Large intestine (tissue), 3 donors: ENCODE data around the gene BORCS6. TPM values are rescaled to one million over a fixed set of nuclear protein-coding genes. Genes with fewer than 3 reads are reported as not detected.

Source experiments
- DNase-seq, 2 donors: peaks; one replicate each; pipeline versions ENCODE4 v3.0.0 to v3.0.0-alpha.2; 2013
- H3K27ac ChIP-seq: one replicate; pipeline ENCODE4 v1.5.1; 2013; ENCODE audit warnings: low read length
- H3K27me3 ChIP-seq: 2 replicates; pipeline ENCODE4 v1.6.1; 2013; ENCODE audit warnings: low read length; ENCODE audit not compliant: control insufficient read depth, insufficient read depth
- H3K36me3 ChIP-seq: 2 replicates; pipeline ENCODE4 v1.6.1; 2013; ENCODE audit warnings: low read length; ENCODE audit not compliant: control insufficient read depth, insufficient read depth
- H3K4me1 ChIP-seq: one replicate; pipeline ENCODE4 v1.6.1; 2013; ENCODE audit warnings: low read length; ENCODE audit not compliant: control insufficient read depth, insufficient read depth
- H3K4me3 ChIP-seq: one replicate; pipeline ENCODE4 v1.5.1; 2013; ENCODE audit warnings: low read length
- H3K9me3 ChIP-seq: one replicate; pipeline ENCODE4 v1.6.1; 2013; ENCODE audit warnings: mild to moderate bottlenecking, low read depth, low read length, moderate library complexity; ENCODE audit not compliant: control insufficient read depth
- WGBS: methylation state at CpG from one replicate; pipeline ENCODE4 v1.1.5; 2013; ENCODE audit warnings: low lambda C conversion rate; ENCODE audit not compliant: insufficient coverage; 5-methylcytosine and 5-hydroxymethylcytosine counted together
- polyA plus RNA-seq: library from polyadenylated mRNA; unstranded; fragments of 120-200 nt; gene quantifications from one replicate; pipeline ENCODE4 v1.2.1, GENCODE V29; 2013

The BORCS6 gene
- polyA plus RNA-seq, 1 donor = 6.3 TPM

GRCh38 chr17:8161289-8162232 lies 28.4 kb downstream of the BORCS6 start:
- H3K27ac ChIP-seq = peak overlapping the region; percentile 73
- H3K36me3 ChIP-seq = peaks cover 20% of the 10 kb centered on the region
- peak overlapping the region; percentile 96 for H3K4me3 ChIP-seq
- DNase-seq = no peak
- no CpG with 5 or more reads among the region's 19 CpGs for WGBS
- no peaks in the 10 kb centered on the region for H3K9me3 ChIP-seq
- H3K4me1 ChIP-seq = peaks cover 42% of the 10 kb centered on the region
- no peaks in the 10 kb centered on the region for H3K27me3 ChIP-seq

DNA sequence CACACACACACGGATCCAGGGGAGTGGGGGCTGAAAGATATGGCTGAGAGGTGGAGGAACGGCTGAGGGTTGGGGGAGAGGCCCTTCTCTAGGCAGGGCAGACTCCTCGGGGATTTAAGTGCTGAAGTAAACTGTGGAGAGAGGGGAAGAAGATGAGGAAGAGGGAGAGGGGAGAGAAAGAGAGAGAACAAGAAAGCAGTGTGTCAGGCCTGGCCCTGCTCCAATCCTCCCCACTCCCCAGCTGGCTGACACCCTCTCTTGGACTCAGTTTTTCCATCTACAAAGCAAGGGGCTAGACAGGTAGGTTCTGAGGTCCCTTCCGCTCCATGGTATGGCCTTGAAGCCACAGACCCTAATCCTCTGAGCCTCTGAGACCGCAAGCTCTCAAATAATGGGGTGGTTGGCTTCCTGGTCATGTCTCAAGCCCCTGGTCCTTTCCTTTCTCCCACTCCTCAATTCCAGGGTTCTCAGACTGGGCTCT lies 29.2 kb downstream of the BORCS6 start:
- H3K4me1 ChIP-seq = peaks cover 44% of the 10 kb centered on the region
- no peaks in the 10 kb centered on the region for H3K9me3 ChIP-seq
- no peak overlapping the region for H3K4me3 ChIP-seq
- no peak for DNase-seq
- no CpG with 5 or more reads among the region's 5 CpGs for WGBS
- H3K36me3 ChIP-seq = peaks cover 20% of the 10 kb centered on the region
- peak overlapping the region; percentile 9 for H3K27ac ChIP-seq
- no peaks in the 10 kb centered on the region for H3K27me3 ChIP-seq

DNA sequence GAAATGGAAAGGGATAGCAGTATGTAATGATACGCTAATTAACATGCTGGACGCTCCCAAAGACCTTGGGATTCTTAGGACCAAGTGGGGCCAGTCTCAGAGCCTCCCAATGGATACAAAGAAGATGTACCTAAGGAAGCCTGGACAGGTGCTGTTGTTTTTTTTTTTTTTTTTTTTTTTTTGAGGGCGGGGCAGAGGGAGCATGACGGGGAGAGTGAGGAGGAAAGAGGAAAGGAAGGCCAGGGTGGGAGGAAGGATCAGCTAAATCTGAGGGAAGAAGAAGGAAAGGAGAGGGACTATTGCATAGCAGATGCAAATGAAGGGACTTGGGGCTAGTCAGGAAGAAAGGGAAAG lies 29.8 kb downstream of the BORCS6 start:
- Histone ChIP-seq H3K4me1 (peaks cover 50% of the 10 kb centered on the region), H3K9me3 (no peaks in the 10 kb centered on the region), H3K36me3 (peaks cover 20% of the 10 kb centered on the region), H3K4me3 (no peak overlapping the region), H3K27me3 (no peaks in the 10 kb centered on the region), H3K27ac (no peak overlapping the region)
- peak in 1 of 2 donors; percentile 1 for DNase-seq
- 75% methylated on average over 3 of the region's 4 CpGs for WGBS

- Histone ChIP-seq H3K36me3 (peaks cover 20% of the 10 kb centered on the region), H3K27me3 (no peaks in the 10 kb centered on the region), H3K4me1 (peaks cover 52% of the 10 kb centered on the region), H3K9me3 (no peaks in the 10 kb centered on the region), H3K27ac (no peak overlapping the region), H3K4me3 (no peak overlapping the region)
- no peak for DNase-seq
- WGBS = no CpG with 5 or more reads among the region's 4 CpGs
Observed at GRCh38 chr17:8159459-8160223, 30.3 kb downstream of the BORCS6 start.

- WGBS = 0% methylated on average over 1 of the region's 3 CpGs
- Histone ChIP-seq H3K27ac (peak overlapping the region; percentile 76), H3K27me3 (no peaks in the 10 kb centered on the region), H3K36me3 (peaks cover 20% of the 10 kb centered on the region), H3K4me1 (peaks cover 52% of the 10 kb centered on the region), H3K9me3 (no peaks in the 10 kb centered on the region), H3K4me3 (no peak overlapping the region)
- no peak for DNase-seq
Observed at GRCh38 chr17:8159032-8159400, 31.0 kb downstream of the BORCS6 start.

DNA sequence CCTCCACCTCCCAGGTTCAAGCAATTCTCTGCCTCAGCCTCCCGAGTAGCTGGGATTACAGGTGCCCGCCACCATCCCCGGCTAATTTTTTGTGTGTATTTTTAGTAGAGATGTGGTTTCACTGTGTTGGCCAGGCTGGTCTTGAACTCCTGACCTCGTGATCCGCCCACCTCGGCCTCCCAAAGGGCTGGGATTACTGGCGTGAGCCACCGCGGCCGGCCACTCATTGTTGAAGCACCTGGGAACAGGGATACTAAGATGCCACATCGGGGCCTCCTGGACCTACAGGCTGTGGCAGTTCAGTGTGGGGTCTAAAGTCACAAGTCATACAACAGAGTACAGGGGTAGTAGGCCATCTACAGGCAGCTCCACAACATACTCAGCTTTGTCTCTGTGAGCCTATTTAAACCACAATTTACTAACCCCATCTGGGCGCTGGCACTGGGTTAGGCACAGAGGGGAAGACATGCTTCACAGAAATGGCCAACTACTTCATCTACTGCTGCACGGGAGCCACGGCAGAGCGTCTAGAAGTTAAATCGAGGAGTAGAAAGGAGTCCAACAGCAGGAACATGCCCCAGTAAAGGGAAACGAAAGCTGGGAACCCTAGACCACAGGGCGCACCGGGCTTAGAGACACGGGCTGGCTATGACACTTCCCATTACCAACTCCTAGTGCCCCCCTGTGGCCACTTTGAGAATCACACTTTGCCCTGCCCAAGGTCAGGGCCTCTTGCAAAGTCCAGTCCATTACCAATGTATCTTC lies 31.5 kb downstream of the BORCS6 start:
- DNase-seq = peak; percentile 94 to 96
- no CpG with 5 or more reads among the region's 20 CpGs for WGBS
- no peak overlapping the region for H3K4me3 ChIP-seq
- peaks cover 20% of the 10 kb centered on the region for H3K36me3 ChIP-seq
- H3K27me3 ChIP-seq = no peaks in the 10 kb centered on the region
- H3K4me1 ChIP-seq = peaks cover 51% of the 10 kb centered on the region
- peak overlapping the region; percentile 76 for H3K27ac ChIP-seq
- H3K9me3 ChIP-seq = no peaks in the 10 kb centered on the region

- Histone ChIP-seq H3K27me3 (no peaks in the 10 kb centered on the region), H3K9me3 (no peaks in the 10 kb centered on the region), H3K36me3 (peaks cover 18% of the 10 kb centered on the region), H3K4me1 (peaks cover 60% of the 10 kb centered on the region), H3K4me3 (peak overlapping the region; percentile 79), H3K27ac (peak overlapping the region; percentile 96)
- DNase-seq = peak; percentile 100
- no CpG with 5 or more reads among the region's 59 CpGs for WGBS
Observed at GRCh38 chr17:8156246-8156992, 33.6 kb downstream of the BORCS6 start.

DNA sequence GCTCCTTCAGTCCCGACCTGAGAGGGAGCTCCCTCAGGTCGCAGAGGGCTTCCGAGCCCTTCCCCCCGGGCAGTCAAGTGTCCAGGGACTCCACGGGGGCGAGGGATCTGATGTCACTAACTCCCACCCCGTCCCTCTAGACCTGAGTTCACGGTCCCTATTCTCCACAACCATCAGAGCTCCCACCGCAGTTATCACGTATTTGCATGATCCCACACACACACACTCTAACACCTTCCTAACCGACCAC lies 34.1 kb downstream of the BORCS6 start:
- DNase-seq = no peak
- Histone ChIP-seq H3K27me3 (no peaks in the 10 kb centered on the region), H3K4me3 (peak overlapping the region; percentile 79), H3K36me3 (peaks cover 14% of the 10 kb centered on the region), H3K27ac (peak overlapping the region; percentile 89), H3K4me1 (peaks cover 58% of the 10 kb centered on the region), H3K9me3 (no peaks in the 10 kb centered on the region)
- WGBS = no CpG with 5 or more reads among the region's 11 CpGs

DNA sequence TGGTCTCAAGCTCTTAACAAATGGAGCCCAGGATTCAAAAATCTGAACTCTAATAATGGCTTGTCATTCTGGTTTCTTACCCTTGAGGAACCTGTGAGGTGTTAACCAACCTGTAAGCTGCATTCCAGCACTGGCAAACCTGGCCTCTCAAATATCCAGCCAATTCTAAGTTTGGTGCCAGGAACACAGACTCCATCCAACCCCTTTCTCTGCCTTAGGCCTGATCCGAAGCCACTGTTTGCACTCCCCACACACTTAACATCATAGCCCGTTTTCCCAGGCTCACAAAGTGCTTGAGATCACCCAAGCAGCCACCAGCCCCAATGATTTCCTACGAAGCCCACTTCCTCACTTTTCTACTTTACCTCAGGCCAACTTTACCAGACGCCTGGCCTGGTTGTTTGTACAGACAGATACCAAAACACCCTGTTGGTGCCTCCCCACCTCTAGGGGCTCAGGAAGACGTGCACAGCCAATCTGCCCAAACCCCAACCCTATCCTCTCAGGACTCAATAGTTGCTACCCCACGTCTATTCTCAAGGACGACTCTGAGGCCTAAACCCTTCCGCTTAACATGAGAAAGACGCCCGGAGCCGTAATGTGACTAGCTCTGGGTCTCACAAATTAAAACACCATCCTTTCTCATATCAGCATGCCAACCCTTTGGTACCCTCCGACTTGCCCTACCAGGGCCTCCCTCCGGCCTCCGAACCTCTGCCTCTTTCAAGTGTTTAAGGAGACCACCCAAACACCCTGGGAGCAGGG lies 34.6 kb downstream of the BORCS6 start:
- Histone ChIP-seq H3K36me3 (peaks cover 10% of the 10 kb centered on the region), H3K4me1 (peaks cover 59% of the 10 kb centered on the region), H3K27me3 (no peaks in the 10 kb centered on the region), H3K9me3 (no peaks in the 10 kb centered on the region), H3K4me3 (peak overlapping the region; percentile 79), H3K27ac (peak overlapping the region; percentile 89)
- DNase-seq = peak in 1 of 2 donors; percentile 36
- WGBS = no CpG with 5 or more reads among the region's 14 CpGs
